Measurements from ENCODE around the gene SVOP.

- TF ChIP-seq, protein P1, sequence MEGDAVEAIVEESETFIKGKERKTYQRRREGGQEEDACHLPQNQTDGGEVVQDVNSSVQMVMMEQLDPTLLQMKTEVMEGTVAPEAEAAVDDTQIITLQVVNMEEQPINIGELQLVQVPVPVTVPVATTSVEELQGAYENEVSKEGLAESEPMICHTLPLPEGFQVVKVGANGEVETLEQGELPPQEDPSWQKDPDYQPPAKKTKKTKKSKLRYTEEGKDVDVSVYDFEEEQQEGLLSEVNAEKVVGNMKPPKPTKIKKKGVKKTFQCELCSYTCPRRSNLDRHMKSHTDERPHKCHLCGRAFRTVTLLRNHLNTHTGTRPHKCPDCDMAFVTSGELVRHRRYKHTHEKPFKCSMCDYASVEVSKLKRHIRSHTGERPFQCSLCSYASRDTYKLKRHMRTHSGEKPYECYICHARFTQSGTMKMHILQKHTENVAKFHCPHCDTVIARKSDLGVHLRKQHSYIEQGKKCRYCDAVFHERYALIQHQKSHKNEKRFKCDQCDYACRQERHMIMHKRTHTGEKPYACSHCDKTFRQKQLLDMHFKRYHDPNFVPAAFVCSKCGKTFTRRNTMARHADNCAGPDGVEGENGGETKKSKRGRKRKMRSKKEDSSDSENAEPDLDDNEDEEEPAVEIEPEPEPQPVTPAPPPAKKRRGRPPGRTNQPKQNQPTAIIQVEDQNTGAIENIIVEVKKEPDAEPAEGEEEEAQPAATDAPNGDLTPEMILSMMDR (IDR thresholded peaks at IDR 0.05) = no peak
- TF ChIP-seq POLR2A (IDR thresholded peaks at IDR 0.05) (no peak), POLR2AphosphoS5 (IDR thresholded peaks at IDR 0.05) (no peak)
Measured at GRCh38 chr12:109057376-109057775, 36.5 kb upstream of the SVOP start.

All from breast epithelium (tissue), 3 donors.